ENCODE data around the gene WDR37.

The WDR37 gene

DNA sequence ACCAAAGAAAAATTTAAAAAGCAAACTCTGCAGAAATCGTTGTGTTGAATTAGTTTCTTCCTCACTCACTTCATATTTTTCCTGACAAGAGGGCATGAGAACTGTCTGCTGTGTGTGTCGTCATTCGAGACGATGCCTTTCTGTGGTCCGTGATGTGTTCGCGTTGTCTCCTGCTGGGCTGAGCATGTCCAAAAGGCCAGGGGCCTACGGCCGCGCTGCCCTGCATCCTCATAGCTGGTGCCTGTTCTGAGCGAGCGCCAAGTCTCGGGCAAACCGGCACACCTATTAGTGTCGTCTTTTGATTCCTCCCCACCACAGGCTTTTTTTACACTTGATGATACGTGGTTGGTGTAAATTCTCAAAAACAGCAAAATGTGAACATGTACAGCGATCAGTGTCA is 27.4 kb downstream of the WDR37 start:
- no peaks in the 10 kb centered on the region for H3K27me3 ChIP-seq (ENCODE audit: control insufficient read depth in 3 of 3, insufficient read depth in 3 of 3, low read depth in 1 of 3, low read length in 3 of 3)
- H2BK5ac ChIP-seq (ENCODE audit: low read length), result no peak overlapping the region
- H3K4me2 ChIP-seq (ENCODE audit: insufficient read depth, low read length, poor library complexity, severe bottlenecking), result no peak overlapping the region
- no peak overlapping the region for H3K18ac ChIP-seq (ENCODE audit: low read length)
- H3K23ac ChIP-seq (ENCODE audit: low read depth, low read length, poor library complexity), result no peak overlapping the region
- H4K8ac ChIP-seq (ENCODE audit: low read depth, low read length), result no peak overlapping the region
- H3K4me3 ChIP-seq (ENCODE audit: low read length in 2 of 2), result no peak overlapping the region
- H3K9me3 ChIP-seq (replicated peaks in 1 of 2; ENCODE audit: control insufficient read depth in 2 of 2, insufficient read depth in 1 of 2, low read depth in 1 of 2, low read length in 2 of 2), result no peaks in the 10 kb centered on the region
- H2BK12ac ChIP-seq (ENCODE audit: low read length), result no peak overlapping the region
- no peaks in the 10 kb centered on the region for H3K79me1 ChIP-seq (ENCODE audit: low read depth, low read length)
- no CpG with 5 or more reads among the region's 17 CpGs for WGBS, 2 donors (ENCODE audit: extremely low coverage in 2 of 2, insufficient read length in 2 of 2, insufficient replicate concordance in 1 of 2)
- no peak for DNase-seq (ENCODE audit: low spot score)
- no peak overlapping the region for H3K9ac ChIP-seq (ENCODE audit: low read depth, low read length, poor library complexity)
- H2BK15ac ChIP-seq (ENCODE audit: low read length), result no peak overlapping the region
- no peak overlapping the region for H2AK5ac ChIP-seq (ENCODE audit: low read depth, low read length)
- H3K27ac ChIP-seq (replicated peaks; ENCODE audit: low read length), result no peak overlapping the region
- no peak overlapping the region for H2BK120ac ChIP-seq (ENCODE audit: low read depth, low read length)
- no peaks in the 10 kb centered on the region for H3K4me1 ChIP-seq (ENCODE audit: control insufficient read depth in 2 of 2, insufficient read depth in 1 of 2, low read depth in 1 of 2, low read length in 2 of 2)
- no peak overlapping the region for H3K14ac ChIP-seq (ENCODE audit: low read length)
- H2AFZ ChIP-seq (ENCODE audit: low read length), result no peak overlapping the region
- H3K4ac ChIP-seq (ENCODE audit: low read length), result no peak overlapping the region
- H4K91ac ChIP-seq (ENCODE audit: low read depth, low read length, poor library complexity), result no peak overlapping the region
- H3K36me3 ChIP-seq (replicated peaks in 1 of 2; ENCODE audit: control insufficient read depth in 2 of 2, insufficient read depth in 2 of 2, low read length in 2 of 2), result peaks cover 26 to 93% of the 10 kb centered on the region in 2 donors

DNA sequence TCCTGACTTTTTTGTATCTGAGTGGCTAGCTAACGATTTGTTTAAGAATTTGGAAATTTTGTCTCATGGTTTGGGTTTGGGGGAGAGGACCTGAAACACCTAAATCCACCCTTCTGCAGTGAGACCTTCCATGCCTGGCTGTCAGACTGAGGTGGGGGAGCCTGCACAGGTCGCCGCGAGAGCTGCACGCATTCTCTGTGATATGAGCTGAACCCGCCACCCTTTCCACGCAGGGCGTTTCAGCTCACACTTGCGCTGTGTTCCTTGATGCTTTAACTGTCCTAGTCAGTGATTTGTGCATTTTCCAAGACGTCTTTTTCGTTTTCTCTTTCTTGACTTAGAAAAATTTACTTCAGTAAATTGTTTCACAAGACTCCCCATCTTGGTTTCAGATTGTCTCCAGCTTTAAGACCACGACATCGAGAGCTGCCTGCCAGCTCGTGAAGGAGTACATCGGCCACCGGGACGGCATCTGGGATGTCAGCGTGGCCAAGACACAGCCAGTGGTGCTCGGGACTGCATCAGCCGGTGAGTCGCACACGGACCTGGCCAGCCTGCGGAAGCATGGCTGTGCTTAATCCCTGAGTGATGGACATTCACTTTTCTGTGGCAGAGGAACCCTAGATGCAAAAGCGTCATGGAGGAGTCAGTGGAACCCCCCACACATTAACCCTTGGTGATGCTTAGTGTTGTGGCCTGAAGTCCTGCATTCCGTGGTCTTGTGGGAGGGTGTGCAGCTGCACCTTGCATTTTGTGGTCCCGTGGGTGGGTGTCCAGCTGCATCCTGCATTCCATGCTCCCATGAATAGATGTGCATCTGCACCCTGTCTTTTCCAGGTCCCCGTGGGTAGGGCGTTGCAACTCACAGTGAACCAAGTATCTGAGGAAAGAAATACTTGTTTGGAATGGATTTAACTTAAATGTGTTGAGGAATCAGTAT is 28.1 kb downstream of the WDR37 start:
- Histone ChIP-seq H2AK5ac (ENCODE audit: low read depth, low read length) (no peak overlapping the region), H2BK12ac (ENCODE audit: low read length) (no peak overlapping the region), H3K27me3 (ENCODE audit: control insufficient read depth in 3 of 3, insufficient read depth in 3 of 3, low read depth in 1 of 3, low read length in 3 of 3) (no peaks in the 10 kb centered on the region), H2AFZ (ENCODE audit: low read length) (no peak overlapping the region), H3K79me1 (ENCODE audit: low read depth, low read length) (no peaks in the 10 kb centered on the region), H2BK120ac (ENCODE audit: low read depth, low read length) (no peak overlapping the region), H4K8ac (ENCODE audit: low read depth, low read length) (no peak overlapping the region), H3K36me3 (replicated peaks in 1 of 2; ENCODE audit: control insufficient read depth in 2 of 2, insufficient read depth in 2 of 2, low read length in 2 of 2) (peaks cover 30 to 94% of the 10 kb centered on the region in 2 donors), H3K4me1 (ENCODE audit: control insufficient read depth in 2 of 2, insufficient read depth in 1 of 2, low read depth in 1 of 2, low read length in 2 of 2) (no peaks in the 10 kb centered on the region), H3K23ac (ENCODE audit: low read depth, low read length, poor library complexity) (peak overlapping the region; percentile 32), H3K9me3 (replicated peaks in 1 of 2; ENCODE audit: control insufficient read depth in 2 of 2, insufficient read depth in 1 of 2, low read depth in 1 of 2, low read length in 2 of 2) (no peaks in the 10 kb centered on the region), H3K4me3 (ENCODE audit: low read length in 2 of 2) (no peak overlapping the region), H4K91ac (ENCODE audit: low read depth, low read length, poor library complexity) (no peak overlapping the region), H3K4me2 (ENCODE audit: insufficient read depth, low read length, poor library complexity, severe bottlenecking) (no peak overlapping the region), H3K4ac (ENCODE audit: low read length) (no peak overlapping the region), H3K18ac (ENCODE audit: low read length) (no peak overlapping the region), H2BK15ac (ENCODE audit: low read length) (no peak overlapping the region), H3K9ac (ENCODE audit: low read depth, low read length, poor library complexity) (no peak overlapping the region), H3K27ac (replicated peaks; ENCODE audit: low read length) (no peak overlapping the region), H2BK5ac (ENCODE audit: low read length) (no peak overlapping the region), H3K14ac (ENCODE audit: low read length) (no peak overlapping the region)
- no CpG with 5 or more reads among the region's 28 CpGs for WGBS, 2 donors (ENCODE audit: extremely low coverage in 2 of 2, insufficient read length in 2 of 2, insufficient replicate concordance in 1 of 2)
- no peak for DNase-seq (ENCODE audit: low spot score)

DNA sequence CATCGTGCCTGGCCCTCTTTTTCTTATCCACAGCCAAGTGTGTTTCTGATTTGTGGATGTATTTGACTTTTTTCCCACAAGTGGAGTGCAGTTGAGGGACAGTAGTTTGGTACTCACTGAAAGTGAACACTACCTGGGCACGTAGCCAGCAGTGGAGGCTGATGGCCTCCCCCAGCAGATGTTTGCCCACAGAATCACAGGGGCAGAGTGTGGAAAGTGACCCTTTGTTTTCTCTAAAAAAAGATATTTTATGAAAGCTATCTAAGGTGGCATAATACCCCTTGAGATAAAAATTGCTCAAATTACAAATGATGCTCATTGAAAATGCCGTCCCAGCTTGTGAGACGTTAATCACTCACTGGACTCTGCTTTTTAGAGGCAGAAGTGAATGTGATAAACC is 29.1 kb downstream of the WDR37 start:
- Histone ChIP-seq H2AK5ac (ENCODE audit: low read depth, low read length) (no peak overlapping the region), H3K27ac (replicated peaks; ENCODE audit: low read length) (no peak overlapping the region), H4K8ac (ENCODE audit: low read depth, low read length) (no peak overlapping the region), H3K36me3 (replicated peaks in 1 of 2; ENCODE audit: control insufficient read depth in 2 of 2, insufficient read depth in 2 of 2, low read length in 2 of 2) (peaks cover 29 to 94% of the 10 kb centered on the region in 2 donors), H3K9ac (ENCODE audit: low read depth, low read length, poor library complexity) (no peak overlapping the region), H3K27me3 (ENCODE audit: control insufficient read depth in 3 of 3, insufficient read depth in 3 of 3, low read depth in 1 of 3, low read length in 3 of 3) (no peaks in the 10 kb centered on the region), H3K4ac (ENCODE audit: low read length) (no peak overlapping the region), H3K4me3 (ENCODE audit: low read length in 2 of 2) (no peak overlapping the region), H2BK12ac (ENCODE audit: low read length) (no peak overlapping the region), H3K14ac (ENCODE audit: low read length) (no peak overlapping the region), H3K9me3 (replicated peaks in 1 of 2; ENCODE audit: control insufficient read depth in 2 of 2, insufficient read depth in 1 of 2, low read depth in 1 of 2, low read length in 2 of 2) (no peaks in the 10 kb centered on the region), H2BK15ac (ENCODE audit: low read length) (no peak overlapping the region), H3K23ac (ENCODE audit: low read depth, low read length, poor library complexity) (no peak overlapping the region), H3K18ac (ENCODE audit: low read length) (no peak overlapping the region), H3K4me2 (ENCODE audit: insufficient read depth, low read length, poor library complexity, severe bottlenecking) (no peak overlapping the region), H4K91ac (ENCODE audit: low read depth, low read length, poor library complexity) (no peak overlapping the region), H2BK5ac (ENCODE audit: low read length) (no peak overlapping the region), H2BK120ac (ENCODE audit: low read depth, low read length) (no peak overlapping the region), H3K4me1 (ENCODE audit: control insufficient read depth in 2 of 2, insufficient read depth in 1 of 2, low read depth in 1 of 2, low read length in 2 of 2) (no peaks in the 10 kb centered on the region), H3K79me1 (ENCODE audit: low read depth, low read length) (no peaks in the 10 kb centered on the region), H2AFZ (ENCODE audit: low read length) (no peak overlapping the region)
- no CpG with 5 or more reads among the region's 4 CpGs for WGBS, 2 donors (ENCODE audit: extremely low coverage in 2 of 2, insufficient read length in 2 of 2, insufficient replicate concordance in 1 of 2)
- DNase-seq (ENCODE audit: low spot score), result no peak

DNA sequence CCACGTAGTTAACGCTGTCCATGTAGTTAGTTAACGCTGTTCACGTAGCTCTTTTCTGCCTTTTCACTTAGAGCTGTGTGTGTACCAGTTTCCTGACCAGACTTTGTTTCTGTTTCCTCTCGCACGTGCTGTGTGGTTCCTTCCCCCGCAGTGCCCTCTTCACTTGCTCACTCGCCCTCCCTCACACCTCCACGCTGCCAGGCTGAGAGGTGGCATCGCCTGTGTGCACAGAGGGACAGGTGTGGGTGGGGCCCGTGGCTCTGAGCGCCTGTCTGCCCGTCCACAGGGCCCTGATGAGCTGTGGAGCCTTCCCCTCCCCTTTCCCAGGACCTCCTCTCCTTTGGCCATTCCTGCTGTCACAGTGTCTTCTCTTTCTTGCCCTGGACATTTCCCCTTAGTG is 30.6 kb downstream of the WDR37 start:
- Histone ChIP-seq H2BK5ac (ENCODE audit: low read length) (no peak overlapping the region), H3K27ac (replicated peaks; ENCODE audit: low read length) (no peak overlapping the region), H3K9ac (ENCODE audit: low read depth, low read length, poor library complexity) (no peak overlapping the region), H3K27me3 (ENCODE audit: control insufficient read depth in 3 of 3, insufficient read depth in 3 of 3, low read depth in 1 of 3, low read length in 3 of 3) (no peaks in the 10 kb centered on the region), H3K4me2 (ENCODE audit: insufficient read depth, low read length, poor library complexity, severe bottlenecking) (no peak overlapping the region), H3K4ac (ENCODE audit: low read length) (peak overlapping the region; percentile 24), H3K14ac (ENCODE audit: low read length) (no peak overlapping the region), H4K91ac (ENCODE audit: low read depth, low read length, poor library complexity) (no peak overlapping the region), H2AFZ (ENCODE audit: low read length) (no peak overlapping the region), H3K18ac (ENCODE audit: low read length) (no peak overlapping the region), H3K79me1 (ENCODE audit: low read depth, low read length) (no peaks in the 10 kb centered on the region), H2BK120ac (ENCODE audit: low read depth, low read length) (no peak overlapping the region), H3K4me1 (ENCODE audit: control insufficient read depth in 2 of 2, insufficient read depth in 1 of 2, low read depth in 1 of 2, low read length in 2 of 2) (no peaks in the 10 kb centered on the region), H2BK12ac (ENCODE audit: low read length) (peak overlapping the region; percentile 65), H2AK5ac (ENCODE audit: low read depth, low read length) (no peak overlapping the region), H3K4me3 (ENCODE audit: low read length in 2 of 2) (peak overlapping the region in 1 of 2 donors; percentile 15), H4K8ac (ENCODE audit: low read depth, low read length) (peak overlapping the region; percentile 32), H3K23ac (ENCODE audit: low read depth, low read length, poor library complexity) (peak overlapping the region; percentile 52), H2BK15ac (ENCODE audit: low read length) (no peak overlapping the region), H3K9me3 (replicated peaks in 1 of 2; ENCODE audit: control insufficient read depth in 2 of 2, insufficient read depth in 1 of 2, low read depth in 1 of 2, low read length in 2 of 2) (no peaks in the 10 kb centered on the region), H3K36me3 (replicated peaks in 1 of 2; ENCODE audit: control insufficient read depth in 2 of 2, insufficient read depth in 2 of 2, low read length in 2 of 2) (peaks cover 34 to 95% of the 10 kb centered on the region in 2 donors)
- DNase-seq (ENCODE audit: low spot score), result no peak
- no CpG with 5 or more reads among the region's 13 CpGs for WGBS, 2 donors (ENCODE audit: extremely low coverage in 2 of 2, insufficient read length in 2 of 2, insufficient replicate concordance in 1 of 2)
